Naive thymus-derived CD4-positive, alpha-beta T cell (primary cell): ENCODE data around the gene DNAJC2. TPM values are rescaled to one million over a fixed set of nuclear protein-coding genes. Genes with fewer than 3 reads are reported as not detected.
A peak's percentile ranks its signal among the peaks of the same experiment; 100 is the strongest.

Experiments used
- ATAC-seq: fragments of 150-1000 bp; cut with Tn5 transposase; 2 replicates; pipeline ENCODE4 v1.10.0; 2021; ENCODE audit warnings: mild to moderate bottlenecking, moderate library complexity
- CTCF ChIA-PET: fragments of 350-600 bp; sonication (Branson Sonifier 250); formaldehyde crosslinking; loops from one replicate; lab custom pipeline; 2021; ENCODE audit warnings: antibody characterized with exemption; lab: Charles Lee
- POLR2A ChIA-PET: fragments of 350-600 bp; sonication (Branson Sonifier 250); formaldehyde crosslinking; loops from one replicate; lab custom pipeline; 2021; ENCODE audit warnings: antibody characterized with exemption, inconsistent platforms; lab: Charles Lee
- DNase-seq, 9 donors: peaks; one replicate each; pipeline versions ENCODE4 v3.0.0 to v3.0.0-alpha.2; 2020 to 2022; ENCODE audit warnings: mixed read lengths in 1 of 9
- H3K27ac ChIP-seq: one replicate; pipeline ENCODE4 v1.7.0; 2013; ENCODE audit warnings: mild to moderate bottlenecking, low read depth, low read length, moderate library complexity
- H3K27me3 ChIP-seq, 2 donors: one replicate each; pipeline ENCODE4 v1.7.0; 2013; ENCODE audit warnings: low read length in 2 of 2, mild to moderate bottlenecking in 2 of 2, moderate library complexity in 2 of 2; ENCODE audit not compliant: control insufficient read depth in 2 of 2, insufficient read depth in 2 of 2
- H3K36me3 ChIP-seq, 3 experiments: 1 replicate in 2 of 3; 2 replicates in 1 of 3; pipeline ENCODE4 v1.7.0; 2013; ENCODE audit warnings: low read length in 3 of 3, mild to moderate bottlenecking in 3 of 3, moderate library complexity in 1 of 3; ENCODE audit not compliant: insufficient read depth in 3 of 3, control insufficient read depth in 2 of 3
- H3K4me1 ChIP-seq, 2 donors: one replicate each; pipeline ENCODE4 v1.7.0; 2013; ENCODE audit warnings: low read length in 2 of 2, mild to moderate bottlenecking in 2 of 2, moderate library complexity in 1 of 2; ENCODE audit not compliant: control insufficient read depth in 2 of 2, insufficient read depth in 2 of 2
- H3K4me3 ChIP-seq: 2 replicates; pipeline ENCODE4 v1.7.0; 2013; ENCODE audit warnings: mild to moderate bottlenecking, low read length
- H3K9me3 ChIP-seq, 3 experiments: 1 replicate in 2 of 3; 2 replicates in 1 of 3; pipeline ENCODE4 v1.7.0; 2013; ENCODE audit warnings: low read length in 3 of 3; ENCODE audit not compliant: control insufficient read depth in 2 of 3
- H3K27ac Mint-ChIP-seq, 9 donors: one replicate each; pipeline ENCODE4 v1.8.0; 2020 to 2022; ENCODE audit warnings: mixed read lengths in 9 of 9, mild to moderate bottlenecking in 8 of 9, moderate library complexity in 5 of 9, inconsistent platforms in 2 of 9
- H3K27me3 Mint-ChIP-seq, 5 donors: one replicate each; pipeline ENCODE4 v1.8.0; 2021 to 2022; ENCODE audit warnings: mixed read lengths in 5 of 5, mild to moderate bottlenecking in 1 of 5
- H3K36me3 Mint-ChIP-seq, 5 donors: one replicate each; pipeline ENCODE4 v1.8.0; 2020 to 2022; ENCODE audit warnings: mixed read lengths in 5 of 5, mild to moderate bottlenecking in 3 of 5, inconsistent platforms in 1 of 5
- H3K4me1 Mint-ChIP-seq, 7 donors: one replicate each; pipeline ENCODE4 v1.8.0; 2020 to 2022; ENCODE audit warnings: mixed read lengths in 7 of 7, mild to moderate bottlenecking in 3 of 7, inconsistent platforms in 1 of 7
- H3K4me3 Mint-ChIP-seq, 10 donors: one replicate each; pipeline ENCODE4 v1.8.0; 2020 to 2022; ENCODE audit warnings: mild to moderate bottlenecking in 10 of 10, mixed read lengths in 10 of 10, moderate library complexity in 6 of 10, inconsistent platforms in 2 of 10
- H3K9me3 Mint-ChIP-seq, 11 donors: one replicate each; pipeline ENCODE4 v1.8.0; 2020 to 2022; ENCODE audit warnings: mixed read lengths in 11 of 11, mild to moderate bottlenecking in 4 of 11, inconsistent platforms in 1 of 11, moderate library complexity in 1 of 11
- intact Hi-C, 2 donors: fragments of 100-400 bp; cut with micrococcal nuclease; formaldehyde crosslinking; loops; one replicate each; pipeline ENCODE4 v1.15.1; 2023
- polyA plus RNA-seq, 2 donors: library from polyadenylated mRNA; unstranded; fragments of 300-500 nt; fragmentation: Illumina TruSeq; gene quantifications; one replicate each; pipeline ENCODE4 v1.2.3, GENCODE V29; 2021
- total RNA-seq, 6 experiments: library from RNA in 5 of 6; stranded (reverse) in 5 of 6; gene quantifications; 1 replicate in 5 of 6; 2 replicates in 1 of 6; pipeline ENCODE4 v1.2.3 and lab custom pipeline; 2021 to 2026

The DNAJC2 gene
- total RNA-seq (10 to 100 TPM; 30.1 to 52.7 (median 38.0) TPM), polyA plus RNA-seq (10 to 100 TPM; 18.2 to 22.5 TPM), total RNA-seq (lab: John Stamatoyannopoulos, UW) (71.2 reads per million, percentile 78 among the genes with 10 or more reads in this experiment)

GRCh38 chr7:103344453-103345149 is at the start of gene DNAJC2:
Gene DNAJC2, minus strand, starts transcription at chr7:103344767. Its CDS starts 145 bp downstream, at chr7:103344622.
- intact Hi-C loops: loop anchor here (1.0 to 10.0 kb wide), 11 partner anchors 18 to 1670 kb away; partner anchors contain the start of genes ARMC10 (in 2 of the 2), FAM185A (in 2 of the 2), KMT2E (in 2 of the 2) and PMPCB (in 2 of the 2)
- Histone ChIP-seq H3K4me1 (peaks cover 22 to 26% of the 10 kb centered on the region in 2 donors), H3K27me3 (no peaks in the 10 kb centered on the region), H3K4me3 (peak within 1 kb of the TSS; percentile 97), H3K36me3 (peaks cover 7 to 33% (median 8%) of the 10 kb centered on the region in 3 experiments), H3K9me3 (no peaks in the 10 kb centered on the region), H3K27ac (peak within 1 kb of the TSS; percentile 86)
- POLR2A ChIA-PET: interaction anchor here (0.9 to 2.9 kb wide), 4 partner anchors 10 to 269 kb away, joined by 3 to 14 read pairs (median 4); no protein-coding TSS in a partner anchor
- Mint-ChIP-seq H3K27me3 (no peaks in the 10 kb centered on the region), H3K4me3 (peak within 1 kb of the TSS; percentile 93 to 100 (median 98)), H3K27ac (peak within 1 kb of the TSS; percentile 93 to 99 (median 97)), H3K36me3 (peaks cover 13 to 23% (median 16%) of the 10 kb centered on the region in 5 donors), H3K9me3 (no peaks in the 10 kb centered on the region), H3K4me1 (peaks cover 31 to 84% (median 72%) of the 10 kb centered on the region in 7 donors)
- DNase-seq (peak; percentile 61 to 88 (median 83)), ATAC-seq (peak; percentile 94)
- CTCF ChIA-PET: no interaction called here

GRCh38 chr7:103391976-103392375 is 47.4 kb upstream of the DNAJC2 start:
- Mint-ChIP-seq H3K27me3 (peaks cover 0 to 8% (median 6%) of the 10 kb centered on the region in 5 donors), H3K4me3 (no peak overlapping the region), H3K9me3 (peaks cover 0 to 1% (median 0%) of the 10 kb centered on the region in 11 donors), H3K27ac (no peak overlapping the region), H3K4me1 (no peaks in the 10 kb centered on the region), H3K36me3 (no peaks in the 10 kb centered on the region)
- Histone ChIP-seq H3K4me3 (no peak overlapping the region), H3K36me3 (no peaks in the 10 kb centered on the region), H3K9me3 (no peaks in the 10 kb centered on the region), H3K4me1 (no peaks in the 10 kb centered on the region), H3K27ac (no peak overlapping the region), H3K27me3 (no peaks in the 10 kb centered on the region)
- POLR2A ChIA-PET: no interaction called here
- ATAC-seq (no peak), DNase-seq (no peak)
- intact Hi-C loops: no loop called here
- CTCF ChIA-PET: no interaction called here

GRCh38 chr7:103391150-103391549 is 46.6 kb upstream of the DNAJC2 start:
- Mint-ChIP-seq H3K27me3 (peaks cover 0 to 9% (median 6%) of the 10 kb centered on the region in 5 donors), H3K36me3 (no peaks in the 10 kb centered on the region), H3K4me3 (no peak overlapping the region), H3K4me1 (no peaks in the 10 kb centered on the region), H3K9me3 (peaks cover 0 to 1% (median 0%) of the 10 kb centered on the region in 11 donors), H3K27ac (no peak overlapping the region)
- Histone ChIP-seq H3K27ac (no peak overlapping the region), H3K36me3 (no peaks in the 10 kb centered on the region), H3K4me1 (no peaks in the 10 kb centered on the region), H3K9me3 (no peaks in the 10 kb centered on the region), H3K27me3 (no peaks in the 10 kb centered on the region), H3K4me3 (no peak overlapping the region)
- DNase-seq (no peak), ATAC-seq (no peak)
- ChIA-PET CTCF (no interaction called here), POLR2A (no interaction called here)
- intact Hi-C loops: no loop called here

GRCh38 chr7:103389263-103389662 is 44.7 kb upstream of the DNAJC2 start:
- H3K4me1 ChIP-seq: no peaks in the 10 kb centered on the region
- no peak overlapping the region for H3K4me3 ChIP-seq
- ATAC-seq (no peak), DNase-seq (no peak)
- ChIA-PET CTCF (no interaction called here), POLR2A (no interaction called here)
- no peaks in the 10 kb centered on the region for H3K27me3 ChIP-seq
- H3K36me3 Mint-ChIP-seq: no peaks in the 10 kb centered on the region
- H3K27ac ChIP-seq: no peak overlapping the region
- no peaks in the 10 kb centered on the region for H3K9me3 ChIP-seq
- H3K4me3 Mint-ChIP-seq: no peak overlapping the region
- peaks cover 0 to 11% (median 6%) of the 10 kb centered on the region in 5 donors for H3K27me3 Mint-ChIP-seq
- intact Hi-C loops: no loop called here
- no peak overlapping the region for H3K27ac Mint-ChIP-seq
- no peaks in the 10 kb centered on the region for H3K36me3 ChIP-seq
- peaks cover 0 to 1% (median 0%) of the 10 kb centered on the region in 11 donors for H3K9me3 Mint-ChIP-seq
- H3K4me1 Mint-ChIP-seq: no peaks in the 10 kb centered on the region

- ChIA-PET POLR2A (no interaction called here), CTCF (no interaction called here)
- H3K9me3 ChIP-seq: no peaks in the 10 kb centered on the region
- H3K27ac Mint-ChIP-seq: no peak overlapping the region
- no peaks in the 10 kb centered on the region for H3K36me3 Mint-ChIP-seq
- no peaks in the 10 kb centered on the region for H3K36me3 ChIP-seq
- intact Hi-C loops: no loop called here
- no peak overlapping the region for H3K4me3 ChIP-seq
- H3K27me3 Mint-ChIP-seq: peaks cover 0 to 11% (median 6%) of the 10 kb centered on the region in 5 donors
- H3K9me3 Mint-ChIP-seq: peaks cover 0 to 1% (median 0%) of the 10 kb centered on the region in 11 donors
- H3K4me1 ChIP-seq: no peaks in the 10 kb centered on the region
- H3K4me1 Mint-ChIP-seq: no peaks in the 10 kb centered on the region
- DNase-seq: no peak
- H3K4me3 Mint-ChIP-seq: no peak overlapping the region
- no peak for ATAC-seq
- H3K27ac ChIP-seq: no peak overlapping the region
- no peaks in the 10 kb centered on the region for H3K27me3 ChIP-seq
These were observed 44.0 kb upstream of the DNAJC2 start for GRCh38 chr7:103388469-103389140.

- ChIA-PET POLR2A (no interaction called here), CTCF (no interaction called here)
- no peak overlapping the region for H3K27ac Mint-ChIP-seq
- intact Hi-C loops: no loop called here
- no peak overlapping the region for H3K4me3 ChIP-seq
- no peaks in the 10 kb centered on the region for H3K27me3 ChIP-seq
- H3K36me3 ChIP-seq: no peaks in the 10 kb centered on the region
- ATAC-seq (no peak), DNase-seq (no peak)
- H3K9me3 Mint-ChIP-seq: peaks cover 0 to 1% (median 0%) of the 10 kb centered on the region in 11 donors
- no peak overlapping the region for H3K4me3 Mint-ChIP-seq
- H3K4me1 Mint-ChIP-seq: peaks cover 0 to 2% (median 0%) of the 10 kb centered on the region in 7 donors
- no peak overlapping the region for H3K27ac ChIP-seq
- H3K4me1 ChIP-seq: no peaks in the 10 kb centered on the region
- H3K9me3 ChIP-seq: no peaks in the 10 kb centered on the region
- H3K27me3 Mint-ChIP-seq: peaks cover 3 to 11% (median 6%) of the 10 kb centered on the region in 5 donors
- no peaks in the 10 kb centered on the region for H3K36me3 Mint-ChIP-seq
These were observed 42.7 kb upstream of the DNAJC2 start for GRCh38 chr7:103387242-103387641.
